Esophagus muscularis mucosa (tissue), 4 donors: ENCODE results near the gene CRELD1. TPM values are rescaled to one million over a fixed set of nuclear protein-coding genes. Genes with fewer than 3 reads are reported as not detected.
"Not testable (repeated sequence)": the region's sequence is repeated elsewhere in the genome, so short reads cannot be mapped to it uniquely, and the experiment has no call there.

Source experiments
- DNase-seq: peaks from one replicate; pipeline ENCODE4 v3.0.0-alpha.2; 2017; ENCODE audit errors: extremely low spot score
- H3K27ac ChIP-seq, 4 donors: fragments of 200-600 bp; sonication (generic); replicated peaks in 1 of 4; 1 replicate in 3 of 4; 2 replicates in 1 of 4; pipeline ENCODE4 v1.5.1; 2016 to 2019; ENCODE audit warnings: mild to moderate bottlenecking in 1 of 4
- H3K27me3 ChIP-seq, 4 donors: fragments of 200-600 bp; sonication (generic); one replicate each; pipeline versions ENCODE4 v1.5.1 to v1.6.0; 2016 to 2019
- H3K36me3 ChIP-seq, 4 donors: fragments of 200-600 bp; sonication (generic); one replicate each; pipeline ENCODE4 v1.5.1; 2016 to 2019
- H3K4me1 ChIP-seq, 4 donors: fragments of 200-600 bp; sonication (generic); one replicate each; pipeline ENCODE4 v1.5.1; 2016 to 2019
- H3K4me3 ChIP-seq, 4 donors: fragments of 200-600 bp; sonication (generic); 1 replicate in 2 of 4; 2 replicates in 2 of 4; pipeline ENCODE4 v1.5.1; 2016 to 2019; ENCODE audit warnings: mild to moderate bottlenecking in 4 of 4, moderate library complexity in 1 of 4
- H3K9me3 ChIP-seq, 4 donors: fragments of 200-600 bp; sonication (generic); 1 replicate in 3 of 4; 2 replicates in 1 of 4; pipeline ENCODE4 v1.5.1; 2016 to 2019
- EP300 ChIP-seq: sonication (generic); formaldehyde crosslinking; IDR thresholded peaks from one replicate; pipeline ENCODE4 v1.6.1; 2017; ENCODE audit warnings: antibody characterized with exemption
- POLR2A ChIP-seq: fragments of 450-650 bp; IDR thresholded peaks from one replicate; pipeline ENCODE4 v1.6.1; 2017; ENCODE audit warnings: antibody characterized with exemption, moderate library complexity, mild to moderate bottlenecking, low read depth
- POLR2AphosphoS5 ChIP-seq, 2 donors: sonication (generic); formaldehyde crosslinking; IDR thresholded peaks; one replicate each; pipeline ENCODE4 v1.6.1; 2017; ENCODE audit warnings: antibody characterized with exemption in 2 of 2
- WGBS: methylation state at CpG from one replicate; pipeline ENCODE4 v1.1.5; 2018; 5-methylcytosine and 5-hydroxymethylcytosine counted together
- intact Hi-C: fragments of 100-400 bp; cut with DNase I; formaldehyde crosslinking; loops from one replicate; pipeline ENCODE4 v1.15.1; 2023
- total RNA-seq, 4 donors: library from RNA; depleted of rRNA; stranded (reverse); fragments of >200 nt; gene quantifications; one replicate each; pipeline versions ENCODE4 v1.1.0 to v1.2.1, GENCODE V29; 2016
- TF ChIP-seq, protein P1 (sequence below), 3 experiments: fragments of 200-600 bp in 2 of 3; fragments of 450-650 bp in 1 of 3; sonication (generic) in 2 of 3; IDR thresholded peaks; one replicate each; pipeline ENCODE4 v1.5.1; 2017 to 2019; ENCODE audit warnings: antibody characterized with exemption in 3 of 3, mild to moderate bottlenecking in 2 of 3, moderate library complexity in 1 of 3

CRELD1 gene
- total RNA-seq, 4 donors from 2014 or later: 38.6 to 62.9 (median 52.0) TPM

DNA sequence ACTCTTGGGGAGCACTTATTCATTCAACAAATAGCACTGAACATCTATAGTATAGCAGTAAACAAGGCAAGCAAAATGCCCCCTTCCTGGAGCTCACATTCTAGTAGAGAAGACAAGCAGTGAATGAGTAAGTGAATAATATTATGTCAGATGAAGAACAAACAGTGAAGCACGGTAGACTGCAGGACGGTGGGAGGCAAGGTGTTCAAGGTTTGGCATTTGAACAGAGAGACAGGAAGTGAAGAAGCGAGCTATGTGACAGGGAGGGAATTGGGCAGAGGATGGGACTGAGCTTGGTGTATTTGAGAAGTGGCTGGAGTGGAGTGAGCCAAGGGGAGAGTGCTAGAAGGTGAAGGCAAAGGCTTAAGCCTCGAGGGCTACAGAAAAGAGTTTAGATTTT lies 1.4 kb downstream of the CRELD1 start:
- peaks cover 10 to 47% (median 39%) of the 10 kb centered on the region in 4 donors for H3K36me3 ChIP-seq
- H3K9me3 ChIP-seq: no peaks in the 10 kb centered on the region
- 56% methylated on average over 4 of the region's 4 CpGs for whole genome bisulfite sequencing
- H3K27me3 ChIP-seq: peaks cover 0 to 8% (median 0%) of the 10 kb centered on the region in 4 donors
- H3K4me1 ChIP-seq: peaks cover 22 to 52% (median 38%) of the 10 kb centered on the region in 4 donors
- H3K27ac ChIP-seq: peak overlapping the region in 3 of 4 donors; percentile 93 to 99 (median 95)
- DNase-seq: no peak
- TF ChIP-seq POLR2A: no peak
- TF ChIP-seq, protein P1, sequence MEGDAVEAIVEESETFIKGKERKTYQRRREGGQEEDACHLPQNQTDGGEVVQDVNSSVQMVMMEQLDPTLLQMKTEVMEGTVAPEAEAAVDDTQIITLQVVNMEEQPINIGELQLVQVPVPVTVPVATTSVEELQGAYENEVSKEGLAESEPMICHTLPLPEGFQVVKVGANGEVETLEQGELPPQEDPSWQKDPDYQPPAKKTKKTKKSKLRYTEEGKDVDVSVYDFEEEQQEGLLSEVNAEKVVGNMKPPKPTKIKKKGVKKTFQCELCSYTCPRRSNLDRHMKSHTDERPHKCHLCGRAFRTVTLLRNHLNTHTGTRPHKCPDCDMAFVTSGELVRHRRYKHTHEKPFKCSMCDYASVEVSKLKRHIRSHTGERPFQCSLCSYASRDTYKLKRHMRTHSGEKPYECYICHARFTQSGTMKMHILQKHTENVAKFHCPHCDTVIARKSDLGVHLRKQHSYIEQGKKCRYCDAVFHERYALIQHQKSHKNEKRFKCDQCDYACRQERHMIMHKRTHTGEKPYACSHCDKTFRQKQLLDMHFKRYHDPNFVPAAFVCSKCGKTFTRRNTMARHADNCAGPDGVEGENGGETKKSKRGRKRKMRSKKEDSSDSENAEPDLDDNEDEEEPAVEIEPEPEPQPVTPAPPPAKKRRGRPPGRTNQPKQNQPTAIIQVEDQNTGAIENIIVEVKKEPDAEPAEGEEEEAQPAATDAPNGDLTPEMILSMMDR (IDR thresholded peaks at IDR 0.05): no peak
- TF ChIP-seq POLR2AphosphoS5 (IDR thresholded peaks at IDR 0.05): no peak
- TF ChIP-seq EP300: no peak
- peak overlapping the region; percentile 70 to 89 (median 79) for H3K4me3 ChIP-seq
- intact Hi-C loops: loop anchor here (5.0 to 10.0 kb wide), 2 partner anchors 92 to 290 kb away; partner anchors contain the start of gene FANCD2

DNA sequence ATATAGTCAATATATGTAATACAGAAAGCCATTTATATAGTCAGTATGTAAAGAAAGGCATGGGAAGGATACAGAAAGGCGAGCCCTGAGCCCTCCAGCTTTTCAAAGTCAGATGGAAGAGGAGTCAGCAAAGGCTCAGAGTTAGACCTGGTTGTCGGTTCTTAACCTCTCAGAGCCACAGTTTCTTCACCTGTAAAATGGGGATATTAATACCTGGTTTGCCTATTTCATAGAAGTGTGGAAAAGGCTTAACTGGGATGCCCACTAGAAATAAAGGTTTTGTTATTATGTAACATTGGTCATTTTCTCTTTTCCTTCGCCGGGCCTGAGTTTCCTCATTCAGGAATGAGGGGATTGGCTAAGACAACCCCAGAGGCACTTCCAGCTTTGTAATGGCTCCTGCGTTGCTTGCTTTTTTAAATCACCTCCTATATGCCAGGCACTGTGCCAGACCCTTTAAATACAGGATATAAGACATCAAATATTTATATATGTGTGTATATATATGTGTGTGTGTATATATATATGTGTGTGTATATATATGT lies 2.4 kb downstream of the CRELD1 start:
- intact Hi-C loops: loop anchor here (10.0 kb wide), 1 partner anchor 289 kb away; no protein-coding TSS in a partner anchor
- peaks cover 22 to 52% (median 38%) of the 10 kb centered on the region in 4 donors for H3K4me1 ChIP-seq
- 79% methylated on average over 5 of the region's 5 CpGs for WGBS
- H3K36me3 ChIP-seq: peaks cover 10 to 42% (median 33%) of the 10 kb centered on the region in 4 donors
- TF ChIP-seq EP300 (no peak), POLR2A (no peak), POLR2AphosphoS5 (IDR thresholded peaks at IDR 0.05) (no peak)
- TF ChIP-seq, protein P1 (IDR thresholded peaks at IDR 0.05): no peak
- no peak overlapping the region for H3K27ac ChIP-seq
- H3K27me3 ChIP-seq: peaks cover 0 to 8% (median 0%) of the 10 kb centered on the region in 4 donors
- no peak for DNase-seq
- no peaks in the 10 kb centered on the region for H3K9me3 ChIP-seq
- H3K4me3 ChIP-seq: no peak overlapping the region

DNA sequence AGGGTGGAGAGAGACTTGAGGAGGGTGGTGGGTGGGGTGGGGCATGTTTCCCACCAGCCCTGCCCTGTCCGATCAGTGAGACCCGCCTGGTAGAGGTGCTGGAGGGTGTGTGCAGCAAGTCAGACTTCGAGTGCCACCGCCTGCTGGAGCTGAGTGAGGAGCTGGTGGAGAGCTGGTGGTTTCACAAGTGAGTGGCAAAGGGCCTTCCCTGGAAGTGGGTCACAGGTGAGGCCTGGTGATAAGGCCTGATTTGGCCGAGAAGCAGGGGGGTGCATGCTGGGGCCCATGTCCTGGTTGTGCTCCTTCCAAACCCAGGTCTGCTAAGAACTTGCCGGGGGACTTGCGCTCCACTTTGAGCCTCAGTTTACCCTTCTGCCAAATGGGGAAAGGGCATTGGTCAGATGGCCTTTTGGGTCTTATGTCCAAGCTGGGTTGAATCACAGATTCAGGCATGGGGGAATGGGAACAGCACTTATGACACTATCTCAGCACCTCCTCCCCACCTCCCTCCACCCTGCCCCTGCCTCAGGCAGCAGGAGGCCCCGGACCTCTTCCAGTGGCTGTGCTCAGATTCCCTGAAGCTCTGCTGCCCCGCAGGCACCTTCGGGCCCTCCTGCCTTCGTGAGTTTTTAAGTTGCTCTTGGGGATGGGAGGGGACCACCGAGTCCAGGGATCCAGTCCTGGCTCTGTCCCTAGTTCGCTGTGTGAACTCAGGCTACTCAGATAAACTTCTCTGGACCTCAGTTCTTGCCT lies 4.0 kb downstream of the CRELD1 start:
- intact Hi-C loops: loop anchor here (10.0 kb wide), 1 partner anchor 287 kb away; no protein-coding TSS in a partner anchor
- WGBS: 93% methylated on average over 10 of the region's 13 CpGs
- DNase-seq: no peak
- H3K9me3 ChIP-seq: no peaks in the 10 kb centered on the region
- H3K4me1 ChIP-seq: peaks cover 18 to 43% (median 30%) of the 10 kb centered on the region in 4 donors
- no peak overlapping the region for H3K4me3 ChIP-seq
- H3K36me3 ChIP-seq: peaks cover 10 to 50% (median 47%) of the 10 kb centered on the region in 4 donors
- H3K27ac ChIP-seq: no peak overlapping the region
- TF ChIP-seq POLR2AphosphoS5 (IDR thresholded peaks at IDR 0.05) (no peak), POLR2A (no peak), EP300 (no peak)
- TF ChIP-seq, protein P1 (IDR thresholded peaks at IDR 0.05): no peak
- H3K27me3 ChIP-seq: peaks cover 0 to 8% (median 0%) of the 10 kb centered on the region in 4 donors

DNA sequence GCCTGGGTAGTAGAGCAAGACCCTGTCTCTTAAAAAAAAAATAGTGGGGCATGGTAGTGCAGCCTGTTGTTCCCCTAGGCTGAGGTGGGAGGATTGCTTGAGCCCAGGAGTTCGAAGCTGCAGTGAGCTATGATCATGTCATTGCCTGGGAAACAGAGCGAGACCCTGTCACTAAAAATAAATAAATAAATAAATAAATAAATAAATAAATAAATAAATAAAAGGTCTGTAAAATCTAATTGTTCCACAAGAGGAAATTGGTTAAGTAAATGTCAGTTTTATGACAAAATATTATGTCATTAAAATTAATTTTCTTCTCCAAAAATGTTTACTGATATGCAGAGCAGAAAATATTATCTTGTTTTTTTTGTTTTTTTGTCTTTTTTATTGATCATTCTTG lies 5.3 kb downstream of the CRELD1 start:
- peaks cover 20 to 63% (median 59%) of the 10 kb centered on the region in 4 donors for H3K36me3 ChIP-seq
- no peak overlapping the region for H3K27ac ChIP-seq
- H3K9me3 ChIP-seq: no peaks in the 10 kb centered on the region
- TF ChIP-seq EP300: no peak
- no peak for TF ChIP-seq POLR2AphosphoS5 (IDR thresholded peaks at IDR 0.05)
- no peak for TF ChIP-seq POLR2A
- TF ChIP-seq, protein P1 (IDR thresholded peaks at IDR 0.05): no peak
- DNase-seq: no peak
- intact Hi-C loops: loop anchor here (10.0 kb wide), 1 partner anchor 286 kb away; no protein-coding TSS in a partner anchor
- WGBS: 97% methylated on average over 2 of the region's 2 CpGs
- peaks cover 18 to 37% (median 22%) of the 10 kb centered on the region in 4 donors for H3K4me1 ChIP-seq
- H3K27me3 ChIP-seq: no peaks in the 10 kb centered on the region
- H3K4me3 ChIP-seq: no peak overlapping the region

DNA sequence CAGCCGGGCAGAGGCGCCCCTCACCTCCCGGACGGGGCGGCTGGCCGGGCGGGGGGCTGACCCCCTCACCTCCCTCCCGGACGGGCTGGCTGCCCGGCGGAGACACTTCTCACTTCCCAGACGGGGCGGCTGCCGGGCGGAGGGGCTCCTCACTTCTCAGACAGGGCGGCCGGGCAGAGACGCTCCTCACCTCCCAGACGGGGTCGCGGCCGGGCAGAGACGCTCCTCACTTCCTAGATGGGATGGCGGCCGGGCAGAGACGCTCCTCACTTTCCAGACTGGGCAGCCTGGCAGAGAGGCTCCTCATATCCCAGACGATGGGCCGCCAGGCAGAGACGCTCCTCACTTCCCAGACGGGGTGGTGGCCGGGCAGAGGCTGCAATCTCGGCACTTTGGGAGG lies 6.3 kb downstream of the CRELD1 start:
- not testable (repeated sequence) for H3K9me3 ChIP-seq, H3K27ac ChIP-seq, H3K27me3 ChIP-seq, H3K4me3 ChIP-seq, DNase-seq
- Histone ChIP-seq H3K36me3 (peaks cover 20 to 71% (median 68%) of the 10 kb centered on the region in 4 donors), H3K4me1 (peaks cover 10 to 28% (median 13%) of the 10 kb centered on the region in 4 donors)
- intact Hi-C loops: loop anchor here (10.0 kb wide), 1 partner anchor 285 kb away; no protein-coding TSS in a partner anchor
- WGBS: 100% methylated on average over 2 of the region's 32 CpGs
